GM18499 (cell line): Measurements from ENCODE around the gene RO60.

ENCODE experiments used
- ATAC-seq: cut with Tn5 transposase; IDR thresholded peaks from one replicate; pipeline ENCODE4 v1.9.1; 2021; ENCODE audit warnings: moderate number of reproducible peaks; ENCODE audit not compliant: insufficient read depth, unreplicated experiment

The RO60 gene

DNA sequence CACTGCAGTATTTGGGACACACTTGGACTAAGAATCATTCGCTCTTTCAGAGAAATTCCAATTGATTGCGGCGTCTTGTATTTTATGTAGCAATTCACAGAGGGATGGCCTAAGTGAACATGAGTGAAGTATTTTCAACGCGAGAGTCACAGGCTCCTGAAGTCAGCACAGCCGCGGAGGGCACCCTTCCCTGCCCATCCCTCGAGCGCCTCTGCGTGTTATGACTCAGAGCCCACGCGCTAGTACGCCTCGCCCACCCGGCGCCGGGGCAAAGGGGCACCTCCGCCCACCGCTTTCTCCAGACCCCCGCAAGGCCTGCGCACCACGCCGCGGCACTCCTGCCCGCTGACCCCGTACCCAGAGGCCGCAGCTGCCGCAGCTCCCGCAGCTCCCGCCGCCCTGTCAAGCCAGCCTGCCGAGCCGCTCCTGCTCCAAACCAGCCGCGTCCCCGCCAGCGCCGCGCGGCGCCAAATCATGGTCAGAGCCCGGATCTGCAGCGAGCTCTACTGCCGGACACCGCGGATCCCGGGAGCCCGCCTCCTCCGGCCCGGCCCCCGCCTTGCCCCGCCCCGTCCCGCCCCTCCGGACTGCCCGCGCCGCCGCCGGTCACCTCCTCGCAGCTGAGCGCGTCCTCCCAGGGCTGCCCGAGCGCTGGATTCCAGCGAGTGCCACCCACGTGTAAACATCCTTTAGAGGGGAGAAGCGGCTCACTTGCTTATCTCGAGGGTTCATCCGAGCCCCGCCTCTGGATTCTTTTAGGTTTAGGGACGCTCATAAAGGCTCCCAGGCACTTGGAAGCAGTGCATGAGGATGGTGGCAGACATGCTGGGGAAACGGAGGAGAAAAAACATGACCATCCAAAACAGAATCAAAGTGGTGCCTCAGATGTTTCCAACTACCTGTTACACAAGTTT, 45.8 kb downstream of the RO60 start, which contains the start of gene GLRX2:
Gene GLRX2 (minus strand): TSS at position 508 of the 914 bp plus-strand sequence. CDS start 32 bp downstream, at position 476.
- peak; percentile 64 for ATAC-seq

DNA sequence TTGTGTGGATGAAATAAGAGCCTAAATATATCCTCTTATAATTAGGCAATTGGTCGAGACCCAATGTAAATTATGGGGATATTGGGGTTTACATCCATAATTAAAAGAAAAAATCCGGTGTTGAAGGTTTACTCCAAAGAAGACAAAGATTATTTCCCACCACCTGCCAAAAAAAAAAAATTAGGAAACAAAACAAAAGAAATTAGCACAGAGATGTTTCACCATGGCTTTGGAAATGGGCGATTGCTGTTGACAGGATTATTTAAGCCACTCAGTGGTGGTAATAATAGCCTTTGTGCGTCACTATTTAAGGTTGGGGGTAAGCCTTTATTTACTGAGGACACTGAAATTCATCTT, 46.4 kb downstream of the RO60 start:
- no peak for ATAC-seq

DNA sequence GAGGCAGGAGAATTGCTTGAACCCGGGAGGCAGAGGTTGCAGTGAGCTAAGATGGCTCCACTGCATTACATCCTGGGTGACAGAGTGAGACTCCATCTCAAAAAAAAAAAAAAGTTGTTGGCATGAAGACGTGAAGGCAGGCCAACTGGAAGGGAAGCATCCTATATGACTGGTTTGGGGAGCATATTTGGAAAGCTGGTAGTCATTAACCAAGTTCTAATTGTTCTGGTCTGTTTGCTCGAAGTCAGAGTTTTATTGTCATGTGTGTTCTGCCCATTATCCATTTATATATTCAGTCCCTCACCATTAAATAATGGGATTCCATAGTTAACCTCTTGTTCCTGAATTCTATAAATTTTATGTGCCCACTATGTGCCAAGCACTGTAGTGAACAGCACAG, 49.1 kb downstream of the RO60 start:
- no peak for ATAC-seq
